Upper lobe of left lung (tissue), 6 donors: ENCODE measurements around the gene FUT8. TPM values are rescaled to one million over a fixed set of nuclear protein-coding genes. Genes with fewer than 3 reads are reported as not detected.
"Not testable (repeated sequence)": the region's sequence is repeated elsewhere in the genome, so short reads cannot be mapped to it uniquely, and the experiment has no call there.

ENCODE experiments used
- ATAC-seq, 2 donors: fragments of 200-7000 bp; cut with Tn5 transposase; one replicate each; pipeline ENCODE4 v1.9.1; 2022; ENCODE audit warnings: mild to moderate bottlenecking in 2 of 2, moderate library complexity in 2 of 2; ENCODE audit not compliant: low FRiP score in 2 of 2
- DNase-seq, 2 donors: peaks; one replicate each; pipeline ENCODE4 v3.0.0-alpha.2; 2019 to 2020
- H3K27ac ChIP-seq, 4 donors: fragments of 200-600 bp; sonication (generic); one replicate each; pipeline ENCODE4 v1.5.1; 2016 to 2019
- H3K27me3 ChIP-seq, 4 donors: fragments of 200-600 bp; sonication (generic); one replicate each; pipeline ENCODE4 v1.5.1; 2017 to 2019
- H3K36me3 ChIP-seq, 4 donors: fragments of 200-600 bp; sonication (generic); one replicate each; pipeline ENCODE4 v1.5.1; 2016 to 2019
- H3K4me1 ChIP-seq, 4 donors: fragments of 200-600 bp; sonication (generic); one replicate each; pipeline ENCODE4 v1.5.1; 2018 to 2019
- H3K4me3 ChIP-seq, 4 donors: fragments of 200-600 bp; sonication (generic); one replicate each; pipeline ENCODE4 v1.5.1; 2017 to 2019; ENCODE audit warnings: mild to moderate bottlenecking in 2 of 4, moderate library complexity in 1 of 4
- H3K9me3 ChIP-seq, 4 donors: fragments of 200-600 bp; sonication (generic); one replicate each; pipeline ENCODE4 v1.5.1; 2018 to 2019
- EP300 ChIP-seq, 4 donors: sonication (generic); formaldehyde crosslinking; IDR thresholded peaks; one replicate each; pipeline ENCODE4 v1.5.1; 2017; ENCODE audit warnings: antibody characterized with exemption in 4 of 4, control low read depth in 2 of 4
- POLR2A ChIP-seq, 4 donors: fragments of 450-650 bp; IDR thresholded peaks; one replicate each; pipeline ENCODE4 v1.5.1; 2016 to 2017; ENCODE audit warnings: antibody characterized with exemption in 4 of 4, mild to moderate bottlenecking in 2 of 4
- POLR2AphosphoS5 ChIP-seq, 2 donors: sonication (generic); formaldehyde crosslinking; IDR thresholded peaks; one replicate each; pipeline ENCODE4 v1.5.1; 2017; ENCODE audit warnings: antibody characterized with exemption in 2 of 2
- WGBS, 2 donors: methylation state at CpG; one replicate each; pipeline ENCODE4 v1.1.5; 2017 to 2018; 5-methylcytosine and 5-hydroxymethylcytosine counted together
- total RNA-seq, 6 donors: library from RNA; depleted of rRNA in 4 of 6; stranded (reverse); fragments of >200 nt in 4 of 6; gene quantifications; one replicate each; pipeline versions ENCODE4 v1.1.0 to v1.2.1, GENCODE V29; 2016 to 2021
- TF ChIP-seq, protein P1 (sequence below), 6 experiments: fragments of 450-650 bp in 4 of 6; fragments of 200-600 bp in 2 of 6; sonication (generic) in 2 of 6; IDR thresholded peaks; one replicate each; pipeline ENCODE4 v1.5.1; 2016 to 2019; ENCODE audit warnings: antibody characterized with exemption in 6 of 6
- donor health status: DM: no; HTN: no; CAD: no; lungs with moderate emphysema.
- donor health status: DM: no; HTN: yes; CAD: no; lungs with severe emphysema.

The FUT8 gene
- total RNA-seq, 6 donors from 2014 or later: 17.3 to 38.8 (median 29.1) TPM

DNA sequence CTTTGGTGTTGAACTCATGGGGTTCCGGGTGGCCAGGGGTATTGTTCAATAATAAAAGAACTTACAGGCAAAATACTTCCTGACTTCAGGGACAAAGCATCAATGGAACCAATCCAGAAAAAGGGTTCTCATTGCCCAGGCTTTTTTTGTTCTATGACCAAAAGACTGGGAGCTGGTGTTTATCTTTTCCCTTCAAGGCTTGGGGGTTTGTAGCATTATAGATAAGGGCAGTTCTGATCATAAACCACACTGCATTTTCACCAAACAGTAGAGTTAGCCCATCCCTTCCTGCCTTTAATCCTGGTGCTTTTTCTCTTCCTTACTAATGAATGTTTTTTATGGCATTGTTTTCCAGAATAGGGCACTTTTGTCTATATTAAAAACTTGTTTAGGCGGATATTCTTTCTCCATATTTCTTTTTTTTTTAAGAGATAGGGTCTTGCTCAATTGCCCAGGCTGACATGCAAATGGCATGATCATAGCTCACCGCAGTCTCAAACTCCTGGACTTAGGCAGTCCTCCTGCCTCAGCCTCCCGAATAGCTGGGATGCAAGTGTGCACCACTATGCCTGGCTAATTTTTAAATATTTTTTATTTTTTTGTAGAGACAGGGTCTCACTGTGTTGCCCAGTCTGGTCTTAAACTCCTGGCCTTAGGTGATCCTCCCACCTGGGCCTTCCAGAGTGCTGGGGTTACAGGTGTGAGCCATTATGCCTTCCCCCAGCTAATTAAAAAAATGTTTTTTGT, 9.7 kb downstream of the FUT8 start:
- H3K4me1 ChIP-seq: no peaks in the 10 kb centered on the region

DNA sequence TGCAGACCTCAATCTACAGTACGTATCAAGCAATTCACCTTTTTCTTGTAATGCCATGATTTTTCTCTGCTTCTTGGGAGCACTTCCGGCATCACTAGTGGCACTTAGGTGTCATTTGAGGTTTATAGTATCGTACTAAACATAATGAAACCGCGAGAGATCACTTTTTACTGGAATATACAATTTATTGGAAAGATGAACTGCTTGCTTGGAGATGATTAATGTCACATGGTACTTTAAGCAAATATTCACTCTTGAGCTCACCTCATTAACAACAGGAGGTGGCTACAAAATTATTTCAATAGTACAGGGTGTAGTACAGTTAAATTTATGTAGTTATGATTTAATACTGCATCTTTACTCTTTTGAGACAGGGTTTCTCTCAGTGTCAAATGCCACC, 11.5 kb downstream of the FUT8 start:
- Histone ChIP-seq H3K4me3 (no peak overlapping the region), H3K27ac (no peak overlapping the region), H3K4me1 (no peaks in the 10 kb centered on the region), H3K9me3 (no peaks in the 10 kb centered on the region), H3K27me3 (no peaks in the 10 kb centered on the region), H3K36me3 (no peaks in the 10 kb centered on the region)
- TF ChIP-seq, protein P1, sequence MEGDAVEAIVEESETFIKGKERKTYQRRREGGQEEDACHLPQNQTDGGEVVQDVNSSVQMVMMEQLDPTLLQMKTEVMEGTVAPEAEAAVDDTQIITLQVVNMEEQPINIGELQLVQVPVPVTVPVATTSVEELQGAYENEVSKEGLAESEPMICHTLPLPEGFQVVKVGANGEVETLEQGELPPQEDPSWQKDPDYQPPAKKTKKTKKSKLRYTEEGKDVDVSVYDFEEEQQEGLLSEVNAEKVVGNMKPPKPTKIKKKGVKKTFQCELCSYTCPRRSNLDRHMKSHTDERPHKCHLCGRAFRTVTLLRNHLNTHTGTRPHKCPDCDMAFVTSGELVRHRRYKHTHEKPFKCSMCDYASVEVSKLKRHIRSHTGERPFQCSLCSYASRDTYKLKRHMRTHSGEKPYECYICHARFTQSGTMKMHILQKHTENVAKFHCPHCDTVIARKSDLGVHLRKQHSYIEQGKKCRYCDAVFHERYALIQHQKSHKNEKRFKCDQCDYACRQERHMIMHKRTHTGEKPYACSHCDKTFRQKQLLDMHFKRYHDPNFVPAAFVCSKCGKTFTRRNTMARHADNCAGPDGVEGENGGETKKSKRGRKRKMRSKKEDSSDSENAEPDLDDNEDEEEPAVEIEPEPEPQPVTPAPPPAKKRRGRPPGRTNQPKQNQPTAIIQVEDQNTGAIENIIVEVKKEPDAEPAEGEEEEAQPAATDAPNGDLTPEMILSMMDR (IDR thresholded peaks at IDR 0.05): no peak
- TF ChIP-seq POLR2A (IDR thresholded peaks at IDR 0.05): no peak
- no peak for TF ChIP-seq EP300 (IDR thresholded peaks at IDR 0.05)
- no peak for TF ChIP-seq POLR2AphosphoS5 (IDR thresholded peaks at IDR 0.05)
- ATAC-seq (no peak), DNase-seq (no peak)
- WGBS, 2 donors: 83 to 91% methylated on average over 5 of the region's 5 CpGs

More for the DNA sequence above, 9.7 kb downstream of the FUT8 start:
- no peak for TF ChIP-seq POLR2AphosphoS5 (IDR thresholded peaks at IDR 0.05)
- no peak for TF ChIP-seq POLR2A (IDR thresholded peaks at IDR 0.05)
- TF ChIP-seq, protein P1 (IDR thresholded peaks at IDR 0.05): no peak
- TF ChIP-seq EP300 (IDR thresholded peaks at IDR 0.05): no peak
- Histone ChIP-seq H3K4me3 (no peak overlapping the region), H3K9me3 (no peaks in the 10 kb centered on the region), H3K27me3 (no peaks in the 10 kb centered on the region), H3K36me3 (no peaks in the 10 kb centered on the region), H3K27ac (no peak overlapping the region)
- 89 to 92% methylated on average over 4 of the region's 4 CpGs for WGBS, 2 donors
- DNase-seq: no peak
- no peak for ATAC-seq

DNA sequence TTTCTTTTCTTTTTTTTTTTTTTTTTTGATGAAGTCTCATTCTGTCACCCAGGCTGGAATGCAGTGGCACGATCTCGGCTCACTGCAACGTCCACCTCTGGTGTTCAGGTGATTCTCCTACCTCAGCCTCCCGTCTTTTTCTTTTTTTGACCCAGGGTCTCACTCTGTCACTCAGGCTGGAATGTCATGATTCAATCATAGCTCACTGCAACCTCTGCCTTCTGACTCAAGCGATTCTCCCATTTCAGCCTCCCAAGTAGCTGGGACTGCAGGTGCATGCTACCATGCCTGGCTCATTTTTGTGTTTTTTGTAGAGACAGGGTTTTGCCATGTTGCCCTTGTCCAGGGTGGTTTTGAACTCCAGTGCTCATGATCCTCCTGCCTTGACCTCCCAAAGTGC, 12.0 kb downstream of the FUT8 start:
- ATAC-seq: no peak
- no peak for TF ChIP-seq EP300 (IDR thresholded peaks at IDR 0.05)
- TF ChIP-seq POLR2AphosphoS5 (IDR thresholded peaks at IDR 0.05): no peak
- TF ChIP-seq, protein P1 (IDR thresholded peaks at IDR 0.05): no peak
- TF ChIP-seq POLR2A (IDR thresholded peaks at IDR 0.05): no peak
- WGBS, 2 donors: 95 to 98% methylated on average over 5 of the region's 5 CpGs

DNA sequence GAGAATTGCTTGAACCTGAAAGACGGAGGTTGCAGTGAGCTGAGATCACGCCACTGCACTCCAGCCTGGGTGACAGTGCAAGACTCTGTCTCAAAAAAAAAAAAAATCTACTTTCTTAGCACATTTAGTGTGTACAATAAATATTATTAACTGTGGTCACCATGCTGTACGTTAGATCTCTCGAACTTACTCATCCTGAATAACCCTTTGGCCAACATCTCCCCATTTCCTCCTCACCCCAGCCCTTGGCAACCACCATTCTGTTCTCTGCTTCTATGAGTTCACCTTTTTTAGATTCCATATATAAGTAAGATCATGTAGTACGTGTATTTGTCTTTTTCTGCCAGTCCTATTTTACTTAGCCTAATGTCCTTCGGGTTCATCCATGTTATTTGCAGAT, 13.4 kb downstream of the FUT8 start:
- H3K4me1 ChIP-seq: no peaks in the 10 kb centered on the region
- DNase-seq (no peak), ATAC-seq (no peak)
- TF ChIP-seq, protein P1 (IDR thresholded peaks at IDR 0.05): no peak
- TF ChIP-seq EP300 (IDR thresholded peaks at IDR 0.05): no peak
- H3K27ac ChIP-seq: no peak overlapping the region
- WGBS, 2 donors: 92 to 93% methylated on average over 6 of the region's 6 CpGs
- no peaks in the 10 kb centered on the region for H3K9me3 ChIP-seq
- H3K36me3 ChIP-seq: no peaks in the 10 kb centered on the region
- no peak overlapping the region for H3K4me3 ChIP-seq
- H3K27me3 ChIP-seq: no peaks in the 10 kb centered on the region

More for the DNA sequence above, 12.0 kb downstream of the FUT8 start:
- no peaks in the 10 kb centered on the region for H3K4me1 ChIP-seq
- no peak overlapping the region for H3K4me3 ChIP-seq
- no peak overlapping the region for H3K27ac ChIP-seq
- no peaks in the 10 kb centered on the region for H3K36me3 ChIP-seq
- H3K9me3 ChIP-seq: no peaks in the 10 kb centered on the region
- no peak for DNase-seq
- H3K27me3 ChIP-seq: no peaks in the 10 kb centered on the region

DNA sequence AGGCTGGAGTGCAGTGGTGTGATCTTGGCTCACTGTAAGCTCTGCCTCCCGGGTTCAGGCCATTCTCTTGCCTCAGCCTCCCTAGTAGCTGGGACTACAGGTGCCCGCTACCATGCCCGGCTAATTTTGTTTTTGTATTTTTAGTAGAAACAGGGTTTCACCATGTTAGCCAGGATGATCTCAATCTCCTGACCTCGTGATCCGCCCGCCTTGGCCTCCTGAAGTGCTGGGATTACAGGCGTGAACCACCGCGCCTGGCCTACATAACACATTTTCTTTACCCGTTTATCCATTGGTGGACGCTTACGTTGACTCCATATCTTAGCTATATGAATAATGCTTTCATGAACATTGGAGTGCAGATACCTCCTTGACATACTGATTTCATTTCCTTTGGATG, 14.4 kb downstream of the FUT8 start:
- not testable (repeated sequence) for ATAC-seq, DNase-seq, H3K4me1 ChIP-seq, H3K27ac ChIP-seq, H3K27me3 ChIP-seq, H3K9me3 ChIP-seq, H3K36me3 ChIP-seq, H3K4me3 ChIP-seq
- WGBS, 2 donors: 96 to 98% methylated on average over 12 of the region's 12 CpGs
